HepG2 (cell line): Measurements from ENCODE around the gene DMPK. TPM values are rescaled to one million over a fixed set of nuclear protein-coding genes. Genes with fewer than 3 reads are reported as not detected.

ENCODE experiments used
- ATAC-seq: fragments of 200-7000 bp; cut with Tn5 transposase; 3 replicates; pipeline ENCODE4 v1.9.1; 2020; ENCODE audit warnings: mild to moderate bottlenecking, moderate library complexity
- BruUV-seq: library from RNA; stranded (reverse); fragments of 400-500 nt; replicated peaks from 2 replicates; lab custom pipeline; 2021; lab: Mats Ljungman, UMichigan
- CTCF ChIA-PET: fragments of 300-600 bp; formaldehyde crosslinking; extraction: SDS; loops from one replicate; lab custom pipeline; 2021; ENCODE audit warnings: low total read pairs, inconsistent platforms, low intra/inter-chr PET ratio; lab: Yijun Ruan, JAX
- POLR2A ChIA-PET: fragments of 350-600 bp; sonication (Branson Sonifier 250); formaldehyde crosslinking; loops from one replicate; lab custom pipeline; 2020; ENCODE audit warnings: antibody characterized with exemption, inconsistent platforms; lab: Yijun Ruan, JAX
- DNase-seq: peaks from one replicate; pipeline ENCODE4 v3.0.0-alpha.2; 2015; ENCODE audit warnings: low spot score
- FAIRE-seq: peaks from 3 replicates; lab custom pipeline; 2011; peaks lifted over from hg19 to GRCh38; lab: Jason Lieb, UNC
- H2AFZ ChIP-seq: one replicate; pipeline ENCODE4 v1.6.1; 2011; ENCODE audit warnings: low read length, inconsistent platforms
- H3K27ac ChIP-seq: fragments of 300-600 bp; 3 replicates; pipeline ENCODE4 v1.8.0; 2011; ENCODE audit warnings: mixed run types, mild to moderate bottlenecking, mixed read lengths, low read length, inconsistent platforms; ENCODE audit not compliant: insufficient read depth; ENCODE audit errors: extremely low read length
- H3K27me3 ChIP-seq, 2 experiments: fragments of 200-600 bp in 1 of 2; 2 replicates in 1 of 2; 3 replicates in 1 of 2; pipeline versions ENCODE4 v1.6.0 to v1.8.0; 2011; ENCODE audit warnings: low read length in 2 of 2, mild to moderate bottlenecking in 2 of 2, moderate library complexity in 2 of 2, inconsistent platforms in 1 of 2; ENCODE audit not compliant: insufficient read depth in 2 of 2, control insufficient read depth in 1 of 2
- H3K36me3 ChIP-seq, 2 experiments: fragments of 200-600 bp in 1 of 2; replicated peaks in 1 of 2; 2 replicates in 1 of 2; 3 replicates in 1 of 2; pipeline versions ENCODE4 v1.5.1 to v1.8.0; 2011; ENCODE audit warnings: low read length in 2 of 2, inconsistent platforms in 1 of 2; ENCODE audit not compliant: insufficient read depth in 2 of 2, control insufficient read depth in 1 of 2
- H3K4me1 ChIP-seq: 2 replicates; pipeline ENCODE4 v1.5.1; 2012; ENCODE audit warnings: low read length, inconsistent platforms; ENCODE audit not compliant: insufficient read depth
- H3K4me2 ChIP-seq: 2 replicates; pipeline ENCODE4 v1.6.0; 2011; ENCODE audit warnings: low read depth, low read length, inconsistent platforms
- H3K4me3 ChIP-seq, 3 experiments: fragments of 200-600 bp in 1 of 3; sonication (generic), shearing (Covaris generic) in 1 of 3; replicated peaks in 1 of 3; 2 replicates each; pipeline ENCODE4 v1.5.1; 2011 to 2016; ENCODE audit warnings: low read length in 3 of 3, inconsistent platforms in 2 of 3, low read depth in 2 of 3, mild to moderate bottlenecking in 2 of 3, control low read depth in 1 of 3, mixed read lengths in 1 of 3; ENCODE audit not compliant: insufficient read depth in 1 of 3
- H3K79me2 ChIP-seq: one replicate; pipeline ENCODE4 v1.6.1; 2011; ENCODE audit warnings: low read length, inconsistent platforms; ENCODE audit not compliant: insufficient read depth
- H3K9ac ChIP-seq: 2 replicates; pipeline ENCODE4 v1.6.0; 2011; ENCODE audit warnings: mild to moderate bottlenecking, low read depth, low read length, inconsistent platforms; ENCODE audit not compliant: insufficient read depth
- H3K9me3 ChIP-seq: 2 replicates; pipeline ENCODE4 v1.5.1; 2012; ENCODE audit warnings: mild to moderate bottlenecking, low read length
- H4K20me1 ChIP-seq: 2 replicates; pipeline ENCODE4 v1.6.0; 2011; ENCODE audit warnings: inconsistent platforms, mild to moderate bottlenecking, low read length, moderate library complexity; ENCODE audit not compliant: insufficient read depth
- AGO2 ChIP-seq: fragments of 200-400 bp; formaldehyde crosslinking; optimal IDR thresholded peaks from 2 replicates; pipeline ENCODE3; 2017; ENCODE audit warnings: mild to moderate bottlenecking, low read depth, low read length, moderate library complexity
- FLYWCH1 ChIP-seq: sonication (generic); formaldehyde crosslinking; IDR thresholded peaks from 2 replicates; pipeline ENCODE4 v1.8.1; 2023; ENCODE audit warnings: mild to moderate bottlenecking, missing genetic modification reagents
- FOXA3 ChIP-seq: IDR thresholded peaks from 2 replicates; pipeline ENCODE4 v1.6.1; 2016; ENCODE audit warnings: missing genetic modification reagents, missing compliant biosample characterization
- MEF2D ChIP-seq: sonication (generic); formaldehyde crosslinking; IDR thresholded peaks from 2 replicates; pipeline ENCODE4 v1.5.1; 2020; ENCODE audit warnings: mild to moderate bottlenecking, missing genetic modification reagents
- ZC3H4 ChIP-seq: sonication (generic); formaldehyde crosslinking; IDR thresholded peaks from 2 replicates; pipeline ENCODE4 v1.4.0; 2020; ENCODE audit warnings: missing genetic modification reagents, borderline replicate concordance
- ZNF274 ChIP-seq: sonication (generic); formaldehyde crosslinking; IDR thresholded peaks from 2 replicates; pipeline ENCODE4 v1.5.1; 2020; ENCODE audit warnings: mild to moderate bottlenecking, missing genetic modification reagents
- ZNF446 ChIP-seq: sonication (generic); formaldehyde crosslinking; IDR thresholded peaks from 2 replicates; pipeline ENCODE4 v1.5.0; 2020; ENCODE audit warnings: mild to moderate bottlenecking, missing genetic modification reagents
- ZNF619 ChIP-seq: sonication (generic); formaldehyde crosslinking; IDR thresholded peaks from 2 replicates; pipeline ENCODE4 v1.4.0; 2020; ENCODE audit warnings: mild to moderate bottlenecking, missing genetic modification reagents
- ZNF724P ChIP-seq: sonication (generic); formaldehyde crosslinking; IDR thresholded peaks from 2 replicates; pipeline ENCODE4 v1.8.0; 2022; ENCODE audit warnings: missing genetic modification reagents, borderline replicate concordance
- ZSCAN9 ChIP-seq: IDR thresholded peaks from 2 replicates; pipeline ENCODE4 v1.6.1; 2016; ENCODE audit warnings: borderline replicate concordance
- WGBS: methylation state at CpG from one replicate; pipeline ENCODE4 v1.1.6; 2017; ENCODE audit warnings: low lambda C conversion rate; 5-methylcytosine and 5-hydroxymethylcytosine counted together
- in situ Hi-C: cut with HindIII; loops from 2 replicates; pipeline ENCODE4 v1.10.0; 2017; ENCODE audit warnings: low pct_unique_long_range_greater_than_20kb; ENCODE audit not compliant: extremely low pct_ligation_motif_present
- intact Hi-C: fragments of 100-400 bp; cut with micrococcal nuclease; formaldehyde crosslinking; loops from one replicate; pipeline ENCODE4 v1.10.0; 2022; ENCODE audit not compliant: unreplicated experiment
- polyA plus RNA-seq, 8 experiments: library from polyadenylated mRNA; depleted of rRNA in 3 of 8; stranded (reverse) in 7 of 8; unstranded in 1 of 8; fragments of >200 nt; fragmentation: Illumina TruSeq in 4 of 8; extraction: Trizol in 4 of 8; gene quantifications; 2 replicates each; pipeline versions ENCODE4 v1.2.1 to v1.2.3, GENCODE V29; 2011 to 2016; ENCODE audit warnings: low read depth in 4 of 8, missing spikeins in 1 of 8, mixed read lengths in 1 of 8; ENCODE audit not compliant: insufficient read depth in 1 of 8
- total RNA-seq, 5 experiments: library from RNA; depleted of rRNA; stranded (reverse); fragments of >200 nt; fragmentation: Illumina TruSeq; extraction: Trizol; gene quantifications; 2 replicates each; pipeline ENCODE4 v1.2.3, GENCODE V29; 2016; ENCODE audit warnings: low read depth in 1 of 5
- TF ChIP-seq, protein P1 (sequence below): IDR thresholded peaks from 2 replicates; pipeline ENCODE4 v1.6.1; 2016; ENCODE audit warnings: missing compliant biosample characterization, missing genetic modification reagents, borderline replicate concordance
- TF ChIP-seq, protein P2 (sequence below): sonication (generic); formaldehyde crosslinking; IDR thresholded peaks from 2 replicates; pipeline ENCODE4 v1.5.1; 2020; ENCODE audit warnings: mild to moderate bottlenecking, missing genetic modification reagents

DMPK gene
- total and polyA plus RNA-seq, 2 of the 13 experiments (the other 11 are each of a cell fraction or from before 2014, with no cell fraction given): 5.3 to 8.8 TPM

DNA sequence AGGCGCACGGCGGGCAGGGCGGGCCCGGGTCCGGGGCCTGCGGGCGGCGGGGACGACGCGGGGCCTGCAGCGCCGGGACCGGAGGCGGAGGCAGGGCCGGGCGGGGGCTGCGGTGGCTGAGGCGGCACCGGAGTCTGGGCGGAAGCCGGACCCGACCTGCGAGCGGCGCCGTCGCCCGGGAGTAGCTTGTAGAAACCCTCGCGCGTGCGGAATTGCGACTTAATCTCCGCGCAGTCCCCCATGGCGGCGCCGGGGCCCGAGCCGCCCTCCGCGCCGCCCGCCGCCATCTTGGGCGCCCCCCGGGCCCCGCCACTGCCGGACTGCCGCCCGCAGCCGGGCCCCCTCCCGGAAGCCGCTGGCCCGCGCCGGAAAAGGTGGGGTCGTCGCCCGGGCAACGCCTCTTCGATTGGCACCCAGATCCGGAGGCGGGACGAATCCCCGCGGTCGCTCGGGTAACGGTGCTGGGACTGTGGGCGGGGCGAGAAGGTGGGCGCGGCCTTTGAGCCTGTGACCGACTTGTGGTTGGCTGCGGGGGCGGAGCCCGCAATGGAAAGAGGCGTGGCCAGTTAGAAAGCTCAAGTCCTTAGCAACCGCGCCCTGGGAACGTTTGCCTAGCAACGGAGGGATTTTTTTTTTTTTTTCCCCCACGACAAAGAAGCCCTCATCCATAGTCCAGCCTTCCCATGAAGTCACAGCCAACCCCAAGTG lies 10.3 kb upstream of the DMPK start, which contains the start of gene DMWD (continued):
- TF ChIP-seq MEF2D (CRISPR knock-in tag): no peak
- TF ChIP-seq ZSCAN9 (CRISPR knock-in tag): no peak
- TF ChIP-seq, all 625 proteins: peak for 69

DNA sequence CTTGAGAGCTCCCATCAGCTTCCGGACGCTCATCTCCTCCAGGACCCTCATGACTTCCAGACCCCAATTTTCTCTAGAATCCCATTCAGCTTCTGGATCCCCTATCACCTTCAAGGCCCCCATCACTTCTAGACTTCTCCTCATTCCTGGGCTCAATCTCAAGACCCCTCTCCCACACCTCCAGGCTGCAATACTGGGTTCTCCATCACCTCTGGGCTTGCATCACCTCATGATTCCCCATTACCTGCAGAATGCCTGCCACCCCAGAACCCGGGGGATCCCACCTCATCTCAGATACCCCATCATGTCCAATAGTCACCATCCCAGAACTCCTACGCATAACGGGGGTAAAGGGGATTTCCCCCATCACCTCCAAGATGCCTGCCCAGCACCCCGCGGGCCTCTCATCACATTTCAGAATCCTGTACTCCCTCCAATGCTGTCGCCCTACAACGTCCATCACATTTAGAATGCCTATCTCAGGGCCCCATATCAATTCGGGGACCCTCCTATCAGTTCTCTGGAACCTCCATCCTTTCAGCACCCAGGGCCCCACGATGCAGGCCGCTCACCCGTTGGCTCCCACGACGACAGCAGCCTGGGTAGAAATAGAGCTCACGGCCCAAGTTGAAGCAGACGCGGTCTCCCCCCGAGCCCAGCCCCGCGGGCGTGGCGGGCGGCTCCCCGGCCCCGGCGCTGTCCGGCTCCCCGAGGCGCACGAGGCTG lies 9.6 kb upstream of the DMPK start:
- ChIA-PET POLR2A (interaction anchor here (1.5 to 2.3 kb wide), 3 partner anchors 10 to 24 kb away, joined by 3 to 23 read pairs (median 14); partner anchors contain the start of genes DMPK and SIX5), CTCF (interaction anchor here (1.3 kb wide), 1 partner anchor 91 kb away, joined by 5 read pairs; no protein-coding TSS in a partner anchor)
- Histone ChIP-seq H3K4me1 (peaks cover 20% of the 10 kb centered on the region), H3K9me3 (no peaks in the 10 kb centered on the region), H2AFZ (no peak overlapping the region), H3K4me2 (peak overlapping the region; percentile 100), H4K20me1 (no peaks in the 10 kb centered on the region), H3K27me3 (peaks cover 0 to 9% of the 10 kb centered on the region in 2 experiments; a peak in 1 of 5 replicates), H3K9ac (peak overlapping the region; percentile 88), H3K4me3 (peak overlapping the region; percentile 93 to 99 (median 94)), H3K27ac (peak overlapping the region; percentile 35), H3K36me3 (peaks cover 11 to 27% of the 10 kb centered on the region in 2 experiments), H3K79me2 (peaks cover 14% of the 10 kb centered on the region)
- in situ Hi-C loops (no loop called here), intact Hi-C loops (no loop called here)
- ATAC-seq (no peak), FAIRE-seq (no peak), DNase-seq (no peak)
- TF ChIP-seq, protein P1, sequence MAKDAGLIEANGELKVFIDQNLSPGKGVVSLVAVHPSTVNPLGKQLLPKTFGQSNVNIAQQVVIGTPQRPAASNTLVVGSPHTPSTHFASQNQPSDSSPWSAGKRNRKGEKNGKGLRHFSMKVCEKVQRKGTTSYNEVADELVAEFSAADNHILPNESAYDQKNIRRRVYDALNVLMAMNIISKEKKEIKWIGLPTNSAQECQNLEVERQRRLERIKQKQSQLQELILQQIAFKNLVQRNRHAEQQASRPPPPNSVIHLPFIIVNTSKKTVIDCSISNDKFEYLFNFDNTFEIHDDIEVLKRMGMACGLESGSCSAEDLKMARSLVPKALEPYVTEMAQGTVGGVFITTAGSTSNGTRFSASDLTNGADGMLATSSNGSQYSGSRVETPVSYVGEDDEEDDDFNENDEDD (CRISPR knock-in tag): no peak
- TF ChIP-seq ZNF446 (CRISPR knock-in tag) (no peak), ZC3H4 (no peak), ZNF619 (CRISPR knock-in tag) (no peak), ZNF274 (CRISPR knock-in tag) (0 out of 2 replicates have a peak, but pooled peaks have one; percentile 7), AGO2 (peak; percentile 18), FOXA3 (CRISPR knock-in tag) (no peak), FLYWCH1 (CRISPR knock-in tag) (0 out of 2 replicates have a peak, but pooled peaks have one; percentile 16), ZNF724P (CRISPR knock-in tag) (no peak)
- TF ChIP-seq, protein P2, sequence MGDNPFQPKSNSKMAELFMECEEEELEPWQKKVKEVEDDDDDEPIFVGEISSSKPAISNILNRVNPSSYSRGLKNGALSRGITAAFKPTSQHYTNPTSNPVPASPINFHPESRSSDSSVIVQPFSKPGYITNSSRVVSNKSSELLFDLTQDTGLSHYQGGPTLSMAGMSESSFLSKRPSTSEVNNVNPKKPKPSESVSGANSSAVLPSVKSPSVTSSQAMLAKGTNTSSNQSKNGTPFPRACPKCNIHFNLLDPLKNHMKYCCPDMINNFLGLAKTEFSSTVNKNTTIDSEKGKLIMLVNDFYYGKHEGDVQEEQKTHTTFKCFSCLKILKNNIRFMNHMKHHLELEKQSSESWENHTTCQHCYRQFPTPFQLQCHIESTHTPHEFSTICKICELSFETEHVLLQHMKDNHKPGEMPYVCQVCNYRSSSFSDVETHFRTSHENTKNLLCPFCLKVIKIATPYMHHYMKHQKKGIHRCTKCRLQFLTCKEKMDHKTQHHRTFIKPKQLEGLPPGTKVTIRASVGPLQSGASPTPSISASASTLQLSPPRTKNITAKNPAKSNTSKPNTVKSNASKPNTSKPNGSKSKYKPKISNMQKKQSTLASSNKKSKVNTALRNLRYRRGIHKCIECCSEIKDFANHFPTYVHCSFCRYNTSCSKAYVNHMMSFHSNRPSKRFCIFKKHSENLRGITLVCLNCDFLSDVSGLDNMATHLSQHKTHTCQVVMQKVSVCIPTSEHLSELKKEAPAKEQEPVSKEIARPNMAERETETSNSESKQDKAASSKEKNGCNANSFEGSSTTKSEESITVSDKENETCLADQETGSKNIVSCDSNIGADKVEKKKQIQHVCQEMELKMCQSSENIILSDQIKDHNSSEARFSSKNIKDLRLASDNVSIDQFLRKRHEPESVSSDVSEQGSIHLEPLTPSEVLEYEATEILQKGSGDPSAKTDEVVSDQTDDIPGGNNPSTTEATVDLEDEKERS (CRISPR knock-in tag): no peak
- 8% methylated on average over 30 of the region's 31 CpGs for WGBS
- BruUV-seq: TSS peak; percentile 55
